H1 (cell line): ENCODE data around the gene CPSF4. TPM values are rescaled to one million over a fixed set of nuclear protein-coding genes. Genes with fewer than 3 reads are reported as not detected.

Source experiments
- polyA plus RNA-seq, 7 experiments: library from polyadenylated mRNA; depleted of rRNA in 3 of 7; stranded (reverse) in 5 of 7; unstranded in 2 of 7; fragments of >200 nt in 5 of 7; fragments of 200-250 nt in 2 of 7; gene quantifications; 1 replicate in 5 of 7; 2 replicates in 1 of 7; 4 replicates in 1 of 7; pipeline versions ENCODE4 v1.2.1 to v1.2.3, GENCODE V29; 2011 to 2013; ENCODE audit warnings: missing spikeins in 2 of 7, mixed read lengths in 2 of 7
- total RNA-seq: library from RNA; stranded (reverse); fragmentation: NEBNext Ultra II Directional; extraction: Animal tissue kit (Norgen Biotek cat#: 25700); gene quantifications from 2 replicates; pipeline ENCODE4 v1.2.1, GENCODE V29; 2021
- TF ChIP-seq, protein P1 (sequence below): fragments of 300-600 bp; sonication (generic); IDR thresholded peaks from 2 replicates; pipeline ENCODE4 v1.7.1; 2012; ENCODE audit warnings: low read length, moderate library complexity, mild to moderate bottlenecking, inconsistent platforms; ENCODE audit not compliant: insufficient replicate concordance

The CPSF4 gene
- total and polyA plus RNA-seq, 2 of the 8 experiments (the other 6 are each of a cell fraction or from before 2014, with no cell fraction given), result 77.5 to 103 TPM

DNA sequence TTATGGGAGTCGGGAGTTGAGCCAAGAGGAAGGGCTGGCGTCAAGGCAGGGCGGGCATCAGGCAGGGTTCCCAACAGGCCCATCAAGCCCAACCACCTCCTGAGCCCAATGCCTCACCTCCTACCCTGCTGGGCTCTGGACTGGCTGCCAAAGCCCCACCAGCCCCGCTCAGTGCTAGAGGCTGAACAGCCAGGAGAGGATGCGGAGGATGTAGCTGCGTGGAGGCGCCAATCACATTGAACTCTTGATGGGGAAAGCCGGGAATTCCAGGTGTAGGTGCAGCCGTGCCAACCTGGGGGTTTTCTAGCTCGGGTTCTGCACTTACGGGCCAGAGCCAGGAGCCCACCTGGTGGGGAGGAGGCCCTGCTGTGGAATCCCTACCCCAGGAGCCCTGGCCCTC, 14.4 kb downstream of the CPSF4 start (continued):
- TF ChIP-seq, protein P1, sequence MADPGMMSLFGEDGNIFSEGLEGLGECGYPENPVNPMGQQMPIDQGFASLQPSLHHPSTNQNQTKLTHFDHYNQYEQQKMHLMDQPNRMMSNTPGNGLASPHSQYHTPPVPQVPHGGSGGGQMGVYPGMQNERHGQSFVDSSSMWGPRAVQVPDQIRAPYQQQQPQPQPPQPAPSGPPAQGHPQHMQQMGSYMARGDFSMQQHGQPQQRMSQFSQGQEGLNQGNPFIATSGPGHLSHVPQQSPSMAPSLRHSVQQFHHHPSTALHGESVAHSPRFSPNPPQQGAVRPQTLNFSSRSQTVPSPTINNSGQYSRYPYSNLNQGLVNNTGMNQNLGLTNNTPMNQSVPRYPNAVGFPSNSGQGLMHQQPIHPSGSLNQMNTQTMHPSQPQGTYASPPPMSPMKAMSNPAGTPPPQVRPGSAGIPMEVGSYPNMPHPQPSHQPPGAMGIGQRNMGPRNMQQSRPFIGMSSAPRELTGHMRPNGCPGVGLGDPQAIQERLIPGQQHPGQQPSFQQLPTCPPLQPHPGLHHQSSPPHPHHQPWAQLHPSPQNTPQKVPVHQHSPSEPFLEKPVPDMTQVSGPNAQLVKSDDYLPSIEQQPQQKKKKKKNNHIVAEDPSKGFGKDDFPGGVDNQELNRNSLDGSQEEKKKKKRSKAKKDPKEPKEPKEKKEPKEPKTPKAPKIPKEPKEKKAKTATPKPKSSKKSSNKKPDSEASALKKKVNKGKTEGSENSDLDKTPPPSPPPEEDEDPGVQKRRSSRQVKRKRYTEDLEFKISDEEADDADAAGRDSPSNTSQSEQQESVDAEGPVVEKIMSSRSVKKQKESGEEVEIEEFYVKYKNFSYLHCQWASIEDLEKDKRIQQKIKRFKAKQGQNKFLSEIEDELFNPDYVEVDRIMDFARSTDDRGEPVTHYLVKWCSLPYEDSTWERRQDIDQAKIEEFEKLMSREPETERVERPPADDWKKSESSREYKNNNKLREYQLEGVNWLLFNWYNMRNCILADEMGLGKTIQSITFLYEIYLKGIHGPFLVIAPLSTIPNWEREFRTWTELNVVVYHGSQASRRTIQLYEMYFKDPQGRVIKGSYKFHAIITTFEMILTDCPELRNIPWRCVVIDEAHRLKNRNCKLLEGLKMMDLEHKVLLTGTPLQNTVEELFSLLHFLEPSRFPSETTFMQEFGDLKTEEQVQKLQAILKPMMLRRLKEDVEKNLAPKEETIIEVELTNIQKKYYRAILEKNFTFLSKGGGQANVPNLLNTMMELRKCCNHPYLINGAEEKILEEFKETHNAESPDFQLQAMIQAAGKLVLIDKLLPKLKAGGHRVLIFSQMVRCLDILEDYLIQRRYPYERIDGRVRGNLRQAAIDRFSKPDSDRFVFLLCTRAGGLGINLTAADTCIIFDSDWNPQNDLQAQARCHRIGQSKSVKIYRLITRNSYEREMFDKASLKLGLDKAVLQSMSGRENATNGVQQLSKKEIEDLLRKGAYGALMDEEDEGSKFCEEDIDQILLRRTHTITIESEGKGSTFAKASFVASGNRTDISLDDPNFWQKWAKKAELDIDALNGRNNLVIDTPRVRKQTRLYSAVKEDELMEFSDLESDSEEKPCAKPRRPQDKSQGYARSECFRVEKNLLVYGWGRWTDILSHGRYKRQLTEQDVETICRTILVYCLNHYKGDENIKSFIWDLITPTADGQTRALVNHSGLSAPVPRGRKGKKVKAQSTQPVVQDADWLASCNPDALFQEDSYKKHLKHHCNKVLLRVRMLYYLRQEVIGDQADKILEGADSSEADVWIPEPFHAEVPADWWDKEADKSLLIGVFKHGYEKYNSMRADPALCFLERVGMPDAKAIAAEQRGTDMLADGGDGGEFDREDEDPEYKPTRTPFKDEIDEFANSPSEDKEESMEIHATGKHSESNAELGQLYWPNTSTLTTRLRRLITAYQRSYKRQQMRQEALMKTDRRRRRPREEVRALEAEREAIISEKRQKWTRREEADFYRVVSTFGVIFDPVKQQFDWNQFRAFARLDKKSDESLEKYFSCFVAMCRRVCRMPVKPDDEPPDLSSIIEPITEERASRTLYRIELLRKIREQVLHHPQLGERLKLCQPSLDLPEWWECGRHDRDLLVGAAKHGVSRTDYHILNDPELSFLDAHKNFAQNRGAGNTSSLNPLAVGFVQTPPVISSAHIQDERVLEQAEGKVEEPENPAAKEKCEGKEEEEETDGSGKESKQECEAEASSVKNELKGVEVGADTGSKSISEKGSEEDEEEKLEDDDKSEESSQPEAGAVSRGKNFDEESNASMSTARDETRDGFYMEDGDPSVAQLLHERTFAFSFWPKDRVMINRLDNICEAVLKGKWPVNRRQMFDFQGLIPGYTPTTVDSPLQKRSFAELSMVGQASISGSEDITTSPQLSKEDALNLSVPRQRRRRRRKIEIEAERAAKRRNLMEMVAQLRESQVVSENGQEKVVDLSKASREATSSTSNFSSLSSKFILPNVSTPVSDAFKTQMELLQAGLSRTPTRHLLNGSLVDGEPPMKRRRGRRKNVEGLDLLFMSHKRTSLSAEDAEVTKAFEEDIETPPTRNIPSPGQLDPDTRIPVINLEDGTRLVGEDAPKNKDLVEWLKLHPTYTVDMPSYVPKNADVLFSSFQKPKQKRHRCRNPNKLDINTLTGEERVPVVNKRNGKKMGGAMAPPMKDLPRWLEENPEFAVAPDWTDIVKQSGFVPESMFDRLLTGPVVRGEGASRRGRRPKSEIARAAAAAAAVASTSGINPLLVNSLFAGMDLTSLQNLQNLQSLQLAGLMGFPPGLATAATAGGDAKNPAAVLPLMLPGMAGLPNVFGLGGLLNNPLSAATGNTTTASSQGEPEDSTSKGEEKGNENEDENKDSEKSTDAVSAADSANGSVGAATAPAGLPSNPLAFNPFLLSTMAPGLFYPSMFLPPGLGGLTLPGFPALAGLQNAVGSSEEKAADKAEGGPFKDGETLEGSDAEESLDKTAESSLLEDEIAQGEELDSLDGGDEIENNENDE, result no peak
